ENCODE results near the gene EHD3.
"Not testable (repeated sequence)": the region's sequence is repeated elsewhere in the genome, so short reads cannot be mapped to it uniquely, and the experiment has no call there.

EHD3 gene

DNA sequence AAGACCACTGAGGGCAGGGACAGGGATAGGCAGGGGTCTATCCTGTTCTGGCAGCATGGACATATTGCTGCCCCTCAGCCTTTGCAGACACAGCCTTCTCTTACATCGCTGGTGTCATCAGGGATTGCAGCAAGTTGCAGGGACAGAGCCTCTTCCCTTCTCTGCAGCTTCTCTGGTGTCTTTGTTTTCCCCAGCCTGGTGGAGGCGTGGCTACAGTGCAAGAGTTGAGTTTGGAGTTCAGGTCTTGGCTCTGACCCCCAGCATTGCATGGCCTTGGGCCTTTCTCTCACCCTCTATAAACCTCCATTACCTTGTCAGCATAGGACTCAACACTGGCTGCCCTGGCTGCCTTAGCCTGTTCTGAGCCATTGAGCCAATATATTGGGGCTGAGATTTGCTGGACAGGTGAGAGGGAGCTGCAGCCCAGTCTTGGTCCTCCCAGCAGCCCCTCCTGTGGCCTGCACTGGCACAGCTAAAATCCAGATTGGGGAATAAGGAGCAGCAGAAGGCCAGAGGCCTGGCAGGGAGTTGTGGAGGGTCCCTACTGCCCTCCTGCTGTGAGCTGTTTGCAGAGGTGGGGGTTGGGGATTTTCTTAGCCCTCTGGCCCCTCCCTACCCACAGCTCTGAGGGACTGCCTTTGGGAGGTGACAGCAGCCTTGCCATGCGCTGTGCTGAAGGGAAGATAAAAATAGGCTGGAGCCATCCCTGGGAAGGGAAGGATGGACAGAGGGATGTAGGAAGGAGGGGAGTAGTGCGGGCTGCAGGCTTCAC lies 22.8 kb downstream of the EHD3 start:
- DNase-seq (ENCODE audit: low read depth), result no peak

DNA sequence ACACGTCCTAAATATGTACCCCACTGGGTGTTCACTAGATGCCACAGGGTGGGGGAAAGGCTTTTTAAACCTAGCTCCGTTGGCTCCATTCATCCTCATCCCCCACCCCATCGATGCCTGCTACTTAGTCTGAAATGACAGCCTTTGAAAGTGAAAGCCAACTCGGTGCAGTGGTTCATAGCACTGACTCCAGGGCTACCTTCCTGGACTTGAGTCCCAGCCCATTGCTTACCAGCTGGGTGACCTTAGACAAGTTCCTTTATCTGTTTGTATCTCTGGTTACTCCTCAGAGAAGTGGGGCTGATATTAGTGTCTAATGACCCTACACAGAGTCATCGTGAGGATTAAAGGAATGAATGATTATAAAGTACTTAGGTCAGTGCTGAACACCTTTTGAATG lies 24.4 kb downstream of the EHD3 start:
- no peak for DNase-seq (ENCODE audit: low read depth)

DNA sequence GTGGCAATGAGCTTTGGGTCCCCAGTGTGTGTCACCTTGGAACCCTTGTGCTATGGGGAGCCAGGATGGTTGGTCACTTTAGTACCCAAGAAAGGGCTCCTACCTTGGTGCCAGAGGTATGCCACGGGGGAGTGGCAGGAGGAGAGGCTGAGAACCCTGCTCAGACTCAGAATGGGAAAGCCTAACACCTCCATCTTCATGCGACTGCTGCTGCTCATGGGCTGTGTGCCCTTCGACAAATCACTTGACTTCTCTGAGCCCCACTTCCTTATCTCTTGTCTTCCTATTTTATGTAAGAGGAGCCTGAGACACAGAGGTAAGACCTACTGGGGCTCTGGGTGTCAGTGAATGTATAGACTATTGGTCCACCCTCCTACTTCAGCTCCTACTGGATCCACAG lies 25.1 kb downstream of the EHD3 start:
- DNase-seq (ENCODE audit: low read depth), result no peak

DNA sequence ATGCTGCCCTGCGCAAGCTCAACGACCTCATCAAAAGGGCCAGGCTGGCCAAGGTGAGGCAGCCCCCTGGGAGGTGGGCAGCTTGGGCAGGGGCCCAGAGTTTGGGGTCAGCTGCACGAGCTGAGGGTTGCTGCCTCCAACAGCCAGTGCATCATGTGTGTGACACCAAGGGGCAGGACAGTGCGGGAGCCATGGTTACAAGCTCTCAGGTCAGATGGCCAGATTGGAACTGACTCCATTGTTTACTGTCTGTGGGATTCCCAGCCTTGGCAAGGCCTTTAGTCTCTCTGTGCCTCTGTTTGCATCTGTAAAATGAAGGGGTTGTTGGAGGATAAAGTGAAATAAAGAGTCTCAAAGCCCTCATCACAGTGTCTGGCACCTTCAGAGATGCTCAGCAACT lies 26.9 kb downstream of the EHD3 start:
- no peak for DNase-seq (ENCODE audit: low read depth)

DNA sequence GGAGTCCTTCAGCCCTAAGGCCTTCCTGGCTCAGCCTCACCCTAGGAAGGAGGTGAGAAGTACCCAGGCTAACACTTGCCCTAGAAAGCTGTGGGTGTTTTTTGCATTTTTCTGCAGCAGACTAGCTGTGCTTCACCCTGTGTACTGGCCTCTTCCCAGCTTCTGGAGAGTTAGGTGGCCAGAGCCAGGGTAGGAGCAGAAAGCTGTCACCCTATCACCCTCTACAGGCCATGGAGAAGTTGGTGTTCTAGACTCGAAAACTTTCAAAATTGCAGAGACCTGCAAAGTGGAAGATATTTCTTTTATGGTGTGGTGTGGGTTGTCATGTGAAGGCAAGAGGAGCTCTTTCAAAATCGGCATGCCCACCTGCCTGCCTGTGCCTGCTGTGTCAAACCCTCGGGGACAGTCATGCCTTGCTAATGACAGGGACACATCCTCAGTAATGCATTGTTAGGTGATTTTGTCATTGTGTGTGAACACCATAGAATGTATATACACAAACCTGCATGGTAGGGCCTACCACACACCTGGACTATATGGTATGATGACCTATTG lies 29.8 kb downstream of the EHD3 start:
- DNase-seq (ENCODE audit: low read depth), result no peak

DNA sequence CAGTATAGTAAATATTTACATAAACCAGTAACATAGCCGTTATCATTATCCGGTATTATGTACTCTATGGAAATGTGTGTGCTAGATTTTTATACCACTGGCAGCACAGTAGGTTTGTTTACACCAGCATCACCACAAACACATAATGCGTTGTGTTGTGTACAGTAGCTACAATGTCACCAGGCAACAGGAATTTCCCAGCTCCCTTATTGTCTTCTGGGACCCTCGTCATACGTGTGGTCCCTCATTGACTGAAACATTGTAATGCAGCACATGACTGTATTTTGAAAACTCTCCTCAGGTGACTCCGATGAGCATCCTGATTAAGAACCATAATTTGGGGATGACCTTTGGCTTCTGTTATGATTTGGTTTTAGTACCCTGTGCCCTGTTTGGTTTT lies 31.3 kb downstream of the EHD3 start:
- no peak for DNase-seq (ENCODE audit: low read depth)

DNA sequence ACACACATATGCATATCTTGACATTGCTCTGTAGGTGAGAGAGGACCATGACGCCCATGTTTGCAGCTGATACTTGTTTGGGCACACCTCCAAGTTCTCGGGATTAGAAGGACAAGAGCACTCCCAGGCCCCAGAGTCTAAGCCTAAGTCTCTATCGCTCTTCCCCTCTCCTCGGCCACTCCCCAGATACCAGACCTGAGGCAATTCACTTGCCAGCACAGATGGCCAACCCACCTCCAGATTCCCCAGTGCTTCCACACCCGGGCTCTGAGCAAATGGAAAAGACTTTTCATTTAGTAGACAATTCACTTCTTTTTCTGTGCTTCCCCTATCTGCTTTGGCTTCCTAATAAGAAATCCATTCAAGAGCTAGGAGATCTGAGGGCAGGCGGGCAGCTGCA lies 32.9 kb downstream of the EHD3 start:
- no peak for DNase-seq (ENCODE audit: low read depth)

DNA sequence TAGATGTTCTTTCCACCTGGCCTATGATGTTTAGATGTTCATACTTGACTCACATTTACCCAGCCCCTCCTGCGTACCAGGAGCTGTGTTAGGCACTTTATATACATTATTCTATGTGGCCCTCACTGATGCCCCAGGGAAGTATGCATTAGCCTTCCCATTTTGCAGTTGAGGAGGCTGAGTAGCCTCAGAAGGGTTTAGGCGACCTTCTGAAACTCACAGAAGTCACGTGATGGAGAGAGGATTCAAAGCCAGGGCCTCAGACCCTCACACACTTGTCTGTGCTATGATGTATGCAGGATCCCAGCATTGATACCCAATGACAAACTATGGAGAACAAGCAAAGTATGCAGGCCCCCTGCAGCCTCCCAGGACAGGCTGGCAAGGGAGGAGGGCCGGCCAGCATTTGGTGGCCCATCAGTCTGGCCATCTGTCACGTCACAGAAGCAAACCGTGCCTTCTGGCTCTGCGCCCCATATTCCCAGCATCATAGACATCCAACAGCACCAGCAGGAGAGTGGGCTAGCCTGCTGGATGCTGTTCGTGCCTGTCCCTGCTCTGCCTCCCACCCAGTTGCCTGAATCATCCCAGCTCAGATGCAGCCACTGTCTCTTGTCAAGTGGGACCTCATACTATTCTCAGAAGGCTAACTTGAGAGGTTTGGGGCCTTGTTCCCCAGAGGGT lies 33.6 kb downstream of the EHD3 start:
- DNase-seq (ENCODE audit: low read depth), result no peak

DNA sequence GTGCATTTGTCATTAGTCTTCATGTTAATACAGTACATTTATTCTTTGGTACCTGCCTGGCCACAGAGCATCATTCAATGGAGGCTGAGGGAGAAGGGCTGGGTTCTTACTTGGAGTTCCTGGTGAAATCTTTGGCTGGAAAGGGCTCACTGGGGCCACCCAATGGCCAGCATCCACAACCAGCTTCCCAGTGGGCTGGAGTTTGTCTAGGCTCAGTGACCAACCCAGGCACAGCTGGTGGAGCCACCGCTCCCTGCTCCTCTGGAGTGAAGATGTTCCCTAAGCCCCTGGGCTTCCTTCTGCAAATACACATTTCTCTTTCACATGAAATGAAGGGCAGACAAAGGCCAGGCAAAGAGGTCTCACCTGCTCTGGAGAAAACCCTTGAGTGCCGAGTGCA lies 34.4 kb downstream of the EHD3 start:
- no peak for DNase-seq (ENCODE audit: low read depth)

DNA sequence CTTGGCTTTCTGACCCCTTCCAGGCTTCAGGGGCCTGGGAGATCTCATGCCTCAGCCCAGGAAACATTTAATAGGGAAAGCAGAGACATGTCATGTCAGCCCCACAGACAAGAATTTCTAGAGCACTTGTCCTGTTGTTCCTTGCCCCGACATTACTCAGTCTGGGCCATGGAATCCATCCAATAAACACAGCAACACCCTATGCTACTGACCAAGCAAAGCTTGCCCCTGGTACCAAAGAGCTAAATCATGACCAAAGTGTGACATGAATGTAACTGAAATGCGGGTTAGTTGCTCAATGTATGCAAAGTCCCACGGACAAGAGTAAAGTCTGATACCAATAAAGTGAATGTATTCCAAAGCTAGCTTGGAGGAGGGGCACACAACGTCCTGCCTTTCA lies 35.1 kb downstream of the EHD3 start:
- DNase-seq (ENCODE audit: low read depth), result no peak

DNA sequence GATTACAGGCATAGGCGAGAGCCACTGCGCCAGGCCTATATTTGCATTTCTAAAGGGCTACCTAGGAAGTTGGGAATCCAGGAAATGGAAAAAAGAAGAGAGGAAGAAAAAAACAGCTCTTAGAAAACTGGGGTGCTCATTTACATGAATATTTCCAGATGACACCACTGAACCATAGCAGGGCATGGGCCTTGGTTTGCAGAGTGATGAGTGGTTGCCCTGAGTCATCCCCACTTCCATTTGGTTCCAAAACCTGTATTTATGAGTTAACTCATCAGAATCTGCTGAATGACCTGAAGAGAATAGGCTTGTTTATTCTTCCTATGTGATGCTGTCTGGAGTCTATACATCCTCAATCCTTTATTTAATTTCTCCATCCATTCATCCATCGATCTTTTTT lies 36.2 kb downstream of the EHD3 start:
- no peak for DNase-seq (ENCODE audit: low read depth)

DNA sequence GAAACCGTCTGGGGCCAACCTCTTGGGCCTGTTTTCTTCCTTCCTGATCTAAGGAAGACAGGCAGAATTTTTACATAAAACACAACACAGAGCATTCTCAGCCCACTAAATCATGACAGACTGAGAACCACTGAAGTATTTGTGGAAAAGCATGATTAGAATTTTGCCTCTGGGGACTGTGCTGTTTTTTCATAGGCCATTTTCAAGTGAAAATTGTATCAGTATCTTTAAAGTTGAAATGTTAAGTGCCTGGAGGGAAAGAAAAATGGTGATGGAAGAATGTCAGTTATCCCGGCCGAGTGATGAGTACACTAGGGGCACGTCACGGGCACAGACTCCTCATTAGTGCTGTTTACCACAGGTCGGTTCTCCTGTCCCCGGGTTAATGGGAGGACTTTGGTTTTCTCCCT lies 36.9 kb downstream of the EHD3 start:
- DNase-seq (ENCODE audit: low read depth), result no peak

DNA sequence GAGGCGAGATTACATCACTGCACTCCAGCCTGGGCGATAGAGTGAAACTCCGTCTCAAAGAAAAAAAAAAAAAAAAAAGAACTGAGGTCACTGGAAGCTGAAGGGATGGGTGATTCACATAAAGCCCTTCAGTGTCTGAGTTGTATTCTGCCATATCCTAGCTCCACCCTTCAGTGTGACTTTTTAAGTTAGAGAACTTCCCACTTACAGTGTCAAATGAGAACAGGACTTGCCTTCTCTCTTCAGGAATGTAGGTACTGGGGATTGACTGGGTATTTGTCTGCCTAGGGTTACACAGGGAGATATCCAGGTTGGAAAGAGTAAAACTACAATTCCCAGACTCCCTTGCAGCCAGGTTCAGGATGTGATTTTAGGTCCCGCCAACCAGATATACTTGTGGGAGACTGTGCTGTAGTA lies 37.9 kb downstream of the EHD3 start:
- no peak for DNase-seq (ENCODE audit: low read depth)

DNA sequence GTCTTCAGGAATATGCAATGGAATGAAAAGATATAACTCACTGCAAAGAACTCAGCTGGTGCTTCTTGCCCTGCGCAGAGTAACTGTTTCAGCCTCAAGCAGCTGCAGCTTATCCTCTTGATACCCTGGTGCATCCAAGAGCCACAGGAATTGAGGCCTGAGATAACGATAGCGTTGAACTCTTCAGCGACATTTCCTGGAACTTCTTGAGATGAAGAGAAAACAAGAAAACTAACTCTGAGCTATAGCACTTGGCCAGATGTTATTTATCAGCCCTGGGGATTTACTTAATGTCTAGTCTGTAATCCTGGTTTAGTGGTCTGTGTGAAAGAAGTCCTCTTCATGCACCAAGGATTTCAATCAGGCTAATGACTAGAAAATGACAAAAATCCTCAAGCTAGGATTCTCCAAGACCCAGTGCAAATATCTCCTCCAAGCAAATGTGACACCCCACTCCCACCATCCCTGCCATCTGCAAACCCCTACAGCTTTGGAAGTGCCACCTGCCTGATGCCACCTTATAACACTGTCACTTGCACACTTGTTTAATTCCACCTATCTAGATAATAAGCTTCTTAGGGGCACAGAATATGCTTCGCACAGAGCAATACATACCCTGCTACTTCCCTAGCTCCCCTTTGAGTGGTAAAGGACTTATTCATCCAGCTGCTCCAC lies 40.6 kb downstream of the EHD3 start:
- DNase-seq (ENCODE audit: low read depth), result no peak

DNA sequence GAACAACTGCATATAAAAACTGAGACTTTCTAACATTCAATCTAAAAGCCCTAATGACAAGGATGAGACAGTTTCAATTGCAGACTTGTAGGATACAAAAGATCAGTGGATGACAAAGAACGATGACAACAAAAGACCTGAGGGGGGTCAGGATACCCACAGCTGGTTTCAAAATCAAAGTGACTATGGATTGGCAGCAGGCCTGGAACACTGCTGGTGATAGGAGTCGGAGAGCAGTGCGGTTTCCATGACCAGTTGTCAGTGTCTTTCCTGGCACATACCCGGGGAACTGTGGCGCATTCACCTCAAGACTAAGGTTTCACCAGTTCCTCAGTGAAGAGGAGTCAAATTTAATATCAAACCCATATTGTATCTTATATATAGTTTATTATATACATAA lies 42.0 kb downstream of the EHD3 start:
- no peak for DNase-seq (ENCODE audit: low read depth)

DNA sequence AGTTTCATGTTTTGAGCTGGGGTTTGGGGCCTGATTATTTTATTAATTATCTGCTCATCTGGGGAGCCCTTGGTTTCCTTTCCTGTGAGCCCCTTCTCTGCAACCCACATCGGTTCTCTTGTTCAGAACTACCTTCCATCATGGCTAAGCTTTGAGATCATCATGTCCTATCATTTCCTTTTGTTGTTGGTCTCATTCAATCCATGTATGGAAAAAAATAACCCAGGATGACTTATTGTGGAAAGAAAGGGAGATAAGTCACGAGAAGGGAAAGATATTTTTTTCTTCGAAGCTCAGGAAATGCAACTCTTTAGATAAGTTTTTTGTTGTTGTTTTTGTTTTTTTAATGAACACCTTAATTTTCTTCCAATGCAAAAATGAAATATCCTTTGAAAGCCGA lies 43.7 kb downstream of the EHD3 start:
- DNase-seq (ENCODE audit: low read depth), result no peak

DNA sequence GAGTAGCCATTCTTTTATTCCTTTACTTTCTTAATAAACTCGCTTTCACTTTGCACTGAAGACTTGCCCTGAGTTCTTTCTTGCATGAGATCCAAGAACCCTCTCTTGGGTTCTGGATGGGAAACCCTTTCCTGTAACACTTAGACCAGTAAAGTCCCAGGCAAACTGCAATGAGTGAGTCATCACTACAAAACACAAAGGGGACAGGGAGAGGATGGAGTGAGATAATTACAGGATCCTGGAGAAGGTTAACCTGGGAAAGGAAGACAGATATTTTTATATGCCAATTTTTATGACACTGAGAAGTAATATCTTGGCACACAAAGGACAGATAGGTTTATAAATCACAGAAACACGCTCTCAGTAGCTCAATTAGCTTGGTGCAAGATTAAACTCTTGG lies 48.7 kb downstream of the EHD3 start:
- DNase-seq (ENCODE audit: low read depth), result no peak

DNA sequence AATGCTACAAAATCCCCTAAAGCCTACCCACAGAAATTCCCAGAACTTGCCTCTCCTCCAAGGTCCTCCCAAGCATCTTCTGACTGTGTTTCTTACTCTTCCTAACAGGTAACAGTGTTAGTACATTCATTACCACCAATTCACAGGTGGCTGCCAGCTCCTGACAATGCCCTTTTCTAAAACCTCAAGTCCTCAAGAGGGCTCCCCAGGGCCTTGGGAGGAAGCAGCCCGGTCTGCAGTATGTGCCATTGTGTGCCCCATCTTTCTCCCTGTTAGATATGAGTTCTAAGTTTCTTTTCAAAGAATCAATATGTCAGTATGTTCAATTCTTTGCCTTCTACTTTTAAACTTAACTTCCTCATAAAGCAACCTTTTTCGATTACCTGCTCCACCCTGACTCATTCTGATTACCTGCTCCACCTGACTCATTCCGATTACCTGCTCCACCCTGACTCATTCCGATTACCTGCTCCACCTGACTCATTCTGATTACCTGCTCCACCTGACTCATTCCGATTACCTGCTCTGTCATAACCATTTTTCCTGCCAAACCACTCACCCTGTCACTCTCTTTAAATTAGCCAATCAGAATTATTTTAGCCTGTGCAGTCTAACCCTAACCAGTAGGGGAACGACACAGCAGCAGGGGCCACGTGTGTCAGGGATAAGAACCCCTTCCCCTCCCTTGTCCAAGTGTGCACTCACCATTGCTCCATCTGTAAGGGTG lies 49.4 kb downstream of the EHD3 start:
- not testable (repeated sequence) for DNase-seq (ENCODE audit: low read depth)

DNA sequence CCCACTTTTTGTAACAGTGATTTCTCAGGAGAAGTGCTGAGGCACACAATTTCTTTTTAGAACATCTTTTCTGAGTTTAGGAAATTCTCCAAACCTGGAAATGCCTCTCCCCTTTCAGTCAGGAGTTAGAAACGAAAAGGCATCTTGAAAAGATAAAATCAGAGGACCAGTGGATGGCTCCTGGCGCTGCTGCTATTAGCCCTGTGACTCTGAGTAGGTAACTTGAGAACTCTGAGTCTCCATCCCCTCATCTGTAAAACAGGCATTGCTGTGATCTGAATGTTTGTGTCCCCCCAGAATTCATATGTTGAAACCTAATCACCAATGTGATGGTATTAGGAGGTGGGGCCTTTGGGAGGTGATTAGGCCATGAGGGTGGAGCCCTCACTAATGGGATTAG lies 50.2 kb downstream of the EHD3 start:
- no peak for DNase-seq (ENCODE audit: low read depth)

DNA sequence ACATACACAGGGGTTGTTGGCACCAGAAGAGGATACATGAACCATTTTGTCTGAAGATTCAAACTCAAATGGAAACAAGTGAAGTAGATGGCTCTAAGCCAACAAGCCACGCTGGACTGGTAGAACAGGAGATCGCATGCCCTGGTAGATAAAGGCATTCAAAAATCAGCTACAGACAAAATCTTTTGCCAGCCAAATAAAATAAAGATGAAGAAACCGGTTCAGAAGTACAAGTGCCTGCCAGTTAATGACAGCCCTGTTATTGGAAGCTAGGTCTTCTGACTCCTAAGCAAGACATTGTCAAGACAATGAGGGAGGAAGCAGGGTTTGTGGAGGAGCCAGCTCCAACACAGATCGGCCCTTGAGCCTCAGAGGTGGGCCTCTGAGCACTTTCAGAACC lies 52.3 kb downstream of the EHD3 start:
- no peak for DNase-seq (ENCODE audit: low read depth)

DNA sequence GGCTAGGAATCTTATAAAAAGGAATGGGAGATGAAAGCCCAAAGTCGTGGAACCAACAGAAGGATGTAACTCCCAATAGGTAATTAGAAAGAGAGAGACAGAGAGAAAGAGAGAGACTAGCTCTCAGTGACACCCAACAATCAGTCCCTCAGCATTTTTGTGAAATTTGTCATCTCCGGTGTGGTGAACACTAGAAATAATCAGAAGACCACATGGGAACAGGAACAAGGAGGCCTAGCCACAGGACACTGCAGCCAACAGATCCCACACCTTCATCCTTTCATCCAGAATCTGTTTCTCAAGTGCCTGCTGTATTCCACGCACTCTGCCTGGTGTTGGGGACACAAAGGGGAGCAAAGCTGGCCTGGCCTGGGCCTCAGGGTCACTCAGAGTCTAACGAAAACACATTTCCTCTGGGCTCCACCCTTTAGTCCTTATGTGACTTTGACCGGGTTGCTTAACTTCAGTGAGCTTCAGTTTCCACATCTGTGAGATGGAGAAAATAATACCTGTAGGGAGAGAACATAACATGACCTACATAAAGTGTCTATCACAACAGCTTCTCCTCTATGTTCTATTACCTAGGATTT lies 53.1 kb downstream of the EHD3 start:
- no peak for DNase-seq (ENCODE audit: low read depth)

DNA sequence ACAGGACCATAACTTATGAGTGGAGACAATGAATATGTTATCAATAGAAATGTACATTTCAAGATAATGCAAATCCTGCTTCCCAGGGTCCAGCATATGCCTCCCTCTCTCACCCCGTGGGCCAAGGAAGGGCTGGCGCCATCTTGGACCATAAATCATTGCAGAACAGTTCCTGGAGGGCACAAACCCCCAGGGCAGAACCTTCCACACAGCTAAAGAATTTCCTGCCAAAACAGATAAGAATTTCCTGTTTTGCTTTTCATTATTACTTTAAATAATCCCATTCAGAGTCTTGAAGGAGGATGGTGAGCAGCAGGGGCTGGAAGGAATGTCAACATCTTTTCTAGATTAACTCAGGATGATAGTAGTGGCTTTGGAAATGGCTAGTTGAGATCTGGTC lies 53.7 kb downstream of the EHD3 start:
- DNase-seq (ENCODE audit: low read depth), result no peak
